ENCODE measurements around the gene LTB. TPM values are rescaled to one million over a fixed set of nuclear protein-coding genes. Genes with fewer than 3 reads are reported as not detected.

Gene LTB
- total and polyA plus RNA-seq, 2 of the 13 experiments (the other 11 are each of a cell fraction or from before 2014, with no cell fraction given): 0.09 to 0.22 TPM

GRCh38 chr6:31541658-31542521, 40.3 kb downstream of the LTB start, which contains the start of gene DDX39B (continued):
- TF ChIP-seq, protein P1, sequence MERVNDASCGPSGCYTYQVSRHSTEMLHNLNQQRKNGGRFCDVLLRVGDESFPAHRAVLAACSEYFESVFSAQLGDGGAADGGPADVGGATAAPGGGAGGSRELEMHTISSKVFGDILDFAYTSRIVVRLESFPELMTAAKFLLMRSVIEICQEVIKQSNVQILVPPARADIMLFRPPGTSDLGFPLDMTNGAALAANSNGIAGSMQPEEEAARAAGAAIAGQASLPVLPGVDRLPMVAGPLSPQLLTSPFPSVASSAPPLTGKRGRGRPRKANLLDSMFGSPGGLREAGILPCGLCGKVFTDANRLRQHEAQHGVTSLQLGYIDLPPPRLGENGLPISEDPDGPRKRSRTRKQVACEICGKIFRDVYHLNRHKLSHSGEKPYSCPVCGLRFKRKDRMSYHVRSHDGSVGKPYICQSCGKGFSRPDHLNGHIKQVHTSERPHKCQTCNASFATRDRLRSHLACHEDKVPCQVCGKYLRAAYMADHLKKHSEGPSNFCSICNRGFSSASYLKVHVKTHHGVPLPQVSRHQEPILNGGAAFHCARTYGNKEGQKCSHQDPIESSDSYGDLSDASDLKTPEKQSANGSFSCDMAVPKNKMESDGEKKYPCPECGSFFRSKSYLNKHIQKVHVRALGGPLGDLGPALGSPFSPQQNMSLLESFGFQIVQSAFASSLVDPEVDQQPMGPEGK (CRISPR knock-in tag; IDR thresholded peaks at IDR 0.05): peak; percentile 29; the same call in 1 of the 2 replicates
- TF ChIP-seq, protein P2, sequence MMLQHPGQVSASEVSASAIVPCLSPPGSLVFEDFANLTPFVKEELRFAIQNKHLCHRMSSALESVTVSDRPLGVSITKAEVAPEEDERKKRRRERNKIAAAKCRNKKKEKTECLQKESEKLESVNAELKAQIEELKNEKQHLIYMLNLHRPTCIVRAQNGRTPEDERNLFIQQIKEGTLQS (CRISPR knock-in tag; IDR thresholded peaks at IDR 0.05): no peak
- TF ChIP-seq KLF13 (CRISPR knock-in tag; IDR thresholded peaks at IDR 0.05): peak; percentile 86
- TF ChIP-seq GABPB1 (CRISPR knock-in tag; IDR thresholded peaks at IDR 0.05): peak; percentile 98
- peak; percentile 12; the same call in 1 of the 2 replicates for TF ChIP-seq NR2F6 (IDR thresholded peaks at IDR 0.05)
- peak; percentile 56 for TF ChIP-seq NR2F6 (CRISPR knock-in tag; IDR thresholded peaks at IDR 0.05)
- no peak for TF ChIP-seq CHD2 (IDR thresholded peaks at IDR 0.05; ENCODE audit: low read depth, low read length)
- TF ChIP-seq SETDB1 (CRISPR knock-in tag; IDR thresholded peaks at IDR 0.05; ENCODE audit: borderline replicate concordance): no peak
- peak; percentile 85 for TF ChIP-seq HDAC1 (CRISPR knock-in tag; IDR thresholded peaks at IDR 0.05)
- no peak for TF ChIP-seq ZNF841 (CRISPR knock-in tag; IDR thresholded peaks at IDR 0.05; ENCODE audit: borderline replicate concordance)
- TF ChIP-seq HDAC2 (CRISPR knock-in tag; IDR thresholded peaks at IDR 0.05): peak; percentile 39
- no peak; the same call in 1 of the 2 replicates for TF ChIP-seq BRCA1 (CRISPR knock-in tag; IDR thresholded peaks at IDR 0.05)
- TF ChIP-seq HDAC6 (IDR thresholded peaks at IDR 0.05; ENCODE audit: low read depth, low read length): peak; percentile 96
- TF ChIP-seq HNF1A (IDR thresholded peaks at IDR 0.05; ENCODE audit: low read depth): 0 out of 2 replicates have a peak, but pooled peaks have one; percentile 36
- no peak; the same call in 1 of the 2 replicates for TF ChIP-seq HNF1A (CRISPR knock-in tag; IDR thresholded peaks at IDR 0.05; ENCODE audit: borderline replicate concordance)
- peak; percentile 18 for TF ChIP-seq RBM39 (IDR thresholded peaks at IDR 0.05; ENCODE audit: low read depth, low read length, poor library complexity, severe bottlenecking)
- TF ChIP-seq RARA (CRISPR knock-in tag; IDR thresholded peaks at IDR 0.05): peak; percentile 64
- TF ChIP-seq PRPF4 (IDR thresholded peaks at IDR 0.05; ENCODE audit: low read depth, low read length, poor library complexity, severe bottlenecking): no peak
- TF ChIP-seq ZC3H13 (CRISPR knock-in tag; IDR thresholded peaks at IDR 0.05): peak; percentile 65
- TF ChIP-seq KDM5B (CRISPR knock-in tag; IDR thresholded peaks at IDR 0.05; ENCODE audit: borderline replicate concordance): peak; percentile 96
- peak; percentile 39 for TF ChIP-seq CTCF (CRISPR knock-in tag; IDR thresholded peaks at IDR 0.05)
